NCI-H82 (cell line): Measurements from ENCODE around the gene SHROOM3.
A peak's percentile ranks its signal among the peaks of the same experiment; 100 is the strongest.

ENCODE experiments used
- DNase-seq: peaks from one replicate; lab custom pipeline; 2025; lab: John Stamatoyannopoulos, UW

Gene SHROOM3

GRCh38 chr4:76663824-76664223, 228.8 kb downstream of the SHROOM3 start:
- no peak for DNase-seq

GRCh38 chr4:76665153-76665552, 230.1 kb downstream of the SHROOM3 start:
- no peak for DNase-seq

DNA sequence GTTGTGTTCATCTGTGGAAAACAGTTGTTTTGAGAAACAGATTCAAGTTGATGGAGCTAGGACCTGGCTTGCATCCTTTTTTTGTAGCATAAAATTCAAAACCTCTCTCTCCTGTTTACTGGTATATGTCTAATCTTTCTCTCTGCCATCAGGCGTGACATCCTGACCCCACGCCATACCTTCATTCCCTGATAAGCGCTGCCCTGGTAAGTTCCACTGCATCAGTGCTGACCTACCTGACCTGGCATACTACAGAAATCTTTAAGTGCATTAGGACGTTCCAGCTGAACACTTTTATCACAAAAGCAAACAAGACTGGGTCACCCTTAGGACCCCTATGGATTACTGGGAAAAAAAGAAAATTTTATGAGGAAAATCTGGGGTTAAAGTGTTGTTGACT, 230.7 kb downstream of the SHROOM3 start:
- DNase-seq, result no peak

DNA sequence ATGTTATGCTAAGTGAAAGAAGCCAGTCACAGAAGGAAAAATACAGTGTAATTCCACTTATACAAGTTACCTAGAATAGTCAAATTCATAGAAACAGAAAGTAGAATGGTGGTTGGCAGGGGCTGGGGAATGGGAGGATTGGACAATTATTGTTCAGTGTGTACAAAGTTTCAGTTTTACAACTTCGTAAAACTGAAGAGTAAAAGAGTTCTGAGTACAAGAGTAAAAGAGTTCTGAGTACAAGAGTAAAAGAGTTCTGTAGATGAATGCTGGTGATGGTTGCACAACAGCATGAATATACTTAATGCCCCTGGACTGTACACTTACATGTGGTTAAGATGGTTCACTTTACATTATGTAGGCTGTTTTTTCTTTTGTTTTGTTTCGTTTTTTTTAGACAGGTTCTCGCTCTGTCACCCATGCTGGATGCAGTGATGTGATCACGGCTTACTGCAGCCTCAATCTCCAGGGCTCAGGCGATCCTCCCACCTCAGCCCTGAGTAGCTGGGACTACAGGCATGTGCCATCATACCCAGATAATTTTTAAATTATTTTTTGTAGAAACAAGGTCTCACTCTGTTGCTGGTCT, 232.0 kb downstream of the SHROOM3 start:
- DNase-seq, result no peak

DNA sequence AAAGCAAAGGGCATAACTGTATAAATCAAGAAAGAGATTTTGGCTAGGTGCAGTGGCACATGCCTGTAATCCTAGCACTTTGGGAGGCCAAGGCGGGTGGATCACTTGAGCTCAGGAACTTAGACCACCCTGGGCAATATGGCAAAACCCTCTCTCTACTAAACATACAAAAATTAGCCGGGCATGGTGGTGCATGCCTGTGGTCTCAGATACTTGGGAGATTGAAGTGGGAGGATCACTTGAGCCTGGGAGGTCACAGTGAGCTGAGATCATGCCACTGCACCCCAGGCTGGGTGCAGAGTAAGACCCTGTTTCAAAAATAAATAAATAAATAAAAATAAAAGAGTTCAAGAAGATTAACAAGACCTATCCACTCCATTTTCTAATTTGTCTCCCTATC, 235.6 kb downstream of the SHROOM3 start:
- no peak for DNase-seq

- no peak for DNase-seq
Observed at GRCh38 chr4:76673362-76673761, 238.3 kb downstream of the SHROOM3 start.

GRCh38 chr4:76674983-76675382, 240.0 kb downstream of the SHROOM3 start:
- DNase-seq, result no peak

DNA sequence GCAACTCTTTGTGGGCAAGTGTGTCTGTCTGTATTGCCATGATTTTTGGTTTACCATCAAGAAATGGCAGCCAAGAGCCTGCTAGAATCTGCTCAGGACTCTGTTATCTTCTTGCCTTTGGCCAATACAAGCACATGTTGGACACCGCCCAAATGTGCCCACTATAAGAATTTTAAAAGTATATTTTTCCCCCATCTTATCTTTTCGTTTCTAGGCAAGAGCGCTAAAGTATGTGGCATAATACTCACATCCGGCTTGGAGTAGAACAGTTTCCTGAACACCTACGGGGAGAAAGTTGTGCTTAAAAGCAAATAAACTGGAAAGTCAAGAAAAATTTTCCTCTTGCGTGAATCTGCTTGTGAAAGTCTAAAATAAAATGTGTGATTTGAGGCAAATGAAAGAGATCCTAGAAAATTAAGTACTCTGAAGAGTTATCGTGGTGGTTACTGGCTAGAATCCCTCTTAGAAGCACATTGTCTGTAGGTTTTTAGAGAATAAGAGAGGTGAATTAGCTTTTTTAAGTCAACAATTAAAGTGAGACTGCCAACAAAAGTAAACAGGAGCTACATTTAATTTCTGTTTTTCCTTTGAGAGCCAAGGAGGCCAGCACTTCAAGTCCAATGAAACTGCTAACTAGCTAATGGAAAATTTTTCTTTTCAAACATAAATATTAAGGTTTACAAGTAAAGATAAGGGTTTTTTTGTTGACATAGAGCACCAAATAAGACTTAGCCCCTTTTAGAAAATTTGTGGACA, 242.7 kb downstream of the SHROOM3 start:
- no peak for DNase-seq

DNA sequence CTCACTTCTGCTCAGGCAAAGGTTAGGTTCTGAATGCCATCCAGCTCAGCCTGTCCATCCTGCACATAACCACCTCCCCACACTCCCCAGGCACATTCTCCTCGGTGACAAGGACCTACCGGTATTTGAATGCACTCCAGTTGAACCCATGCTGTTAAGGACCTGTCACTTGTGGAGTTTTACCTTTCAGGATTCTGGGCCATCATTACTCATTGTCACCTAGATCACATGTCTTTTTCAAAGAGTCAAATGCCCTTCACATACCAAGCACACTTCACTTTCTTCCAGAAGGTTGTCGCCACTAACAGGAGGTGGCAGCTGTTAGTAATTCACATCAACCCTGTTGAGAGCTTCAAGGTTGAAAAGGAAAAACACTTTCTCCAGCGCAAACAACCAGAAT, 244.7 kb downstream of the SHROOM3 start:
- DNase-seq, result no peak

GRCh38 chr4:76680952-76681351, 245.9 kb downstream of the SHROOM3 start:
- DNase-seq, result no peak

DNA sequence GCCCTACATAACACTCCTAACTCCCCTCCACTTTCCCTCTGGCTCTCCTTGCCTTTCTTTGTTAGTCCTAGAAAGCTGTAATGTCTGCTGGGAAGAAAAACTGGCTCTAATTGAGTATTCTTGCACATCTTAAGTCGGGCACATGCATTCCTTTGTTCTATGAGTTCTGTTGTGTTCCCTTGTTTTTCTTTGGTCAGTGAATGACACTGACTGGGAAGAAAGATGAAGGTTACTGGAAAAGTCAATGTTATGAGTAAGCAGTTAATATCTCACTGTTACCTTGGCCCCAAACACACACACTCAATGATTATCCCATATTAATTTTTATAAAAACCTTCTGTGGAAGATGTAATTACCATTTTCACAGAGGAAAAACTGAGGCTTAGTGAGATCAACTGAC, 247.0 kb downstream of the SHROOM3 start:
- no peak for DNase-seq

DNA sequence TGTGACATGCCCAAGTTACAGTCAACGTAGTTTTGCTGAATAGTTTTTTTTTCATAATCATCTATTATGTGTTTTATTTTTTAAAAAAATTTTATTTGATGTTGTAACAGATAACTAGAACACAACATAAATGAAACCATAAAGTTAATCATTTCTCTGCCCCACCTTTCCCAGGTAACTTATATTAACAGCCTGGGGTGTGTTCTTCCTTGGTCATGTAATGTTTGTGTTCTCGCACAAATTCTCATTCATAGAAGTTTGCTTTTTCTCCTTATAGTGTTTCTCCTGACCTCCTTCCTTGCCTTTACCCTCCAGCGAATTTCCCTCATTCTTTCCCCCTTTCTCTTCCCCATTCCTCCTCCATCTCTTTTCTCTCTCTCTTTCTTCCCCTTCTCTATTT, 248.1 kb downstream of the SHROOM3 start:
- DNase-seq, result no peak

DNA sequence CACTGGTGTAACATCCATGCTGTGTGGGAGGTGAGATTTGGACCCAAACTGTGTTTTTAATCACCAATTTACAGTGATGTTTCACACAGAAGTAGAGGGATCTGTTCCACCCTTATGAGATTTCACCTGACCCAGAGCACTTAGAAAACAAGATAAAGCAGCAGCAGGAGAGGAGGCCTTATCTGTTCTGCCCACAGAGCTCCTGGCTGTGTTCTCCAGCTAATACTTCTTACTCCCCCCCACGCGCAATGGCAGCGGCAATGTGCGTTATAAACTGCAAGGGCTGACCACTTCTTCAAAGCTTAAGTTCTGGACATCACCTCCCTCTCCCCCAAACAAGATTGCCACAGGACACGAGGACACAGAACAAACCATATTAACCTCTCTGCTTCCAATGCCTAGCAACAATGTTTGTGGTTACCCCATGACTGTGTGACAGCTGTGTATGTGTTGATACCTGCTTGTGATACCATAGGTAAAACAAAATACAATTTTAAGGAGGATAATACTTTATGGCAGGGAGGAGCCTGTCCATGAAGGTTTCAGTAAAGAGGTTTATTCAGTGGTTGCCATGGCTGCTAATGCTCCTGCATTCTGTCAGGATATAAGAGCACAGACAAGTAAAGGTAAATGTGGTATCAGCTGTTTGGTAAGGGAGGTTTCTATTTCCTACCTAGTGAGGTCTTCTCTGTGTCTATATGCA, 252.9 kb downstream of the SHROOM3 start:
- peak; percentile 70 for DNase-seq

- no peak for DNase-seq
Observed at GRCh38 chr4:76688619-76689144, 253.7 kb downstream of the SHROOM3 start.

DNA sequence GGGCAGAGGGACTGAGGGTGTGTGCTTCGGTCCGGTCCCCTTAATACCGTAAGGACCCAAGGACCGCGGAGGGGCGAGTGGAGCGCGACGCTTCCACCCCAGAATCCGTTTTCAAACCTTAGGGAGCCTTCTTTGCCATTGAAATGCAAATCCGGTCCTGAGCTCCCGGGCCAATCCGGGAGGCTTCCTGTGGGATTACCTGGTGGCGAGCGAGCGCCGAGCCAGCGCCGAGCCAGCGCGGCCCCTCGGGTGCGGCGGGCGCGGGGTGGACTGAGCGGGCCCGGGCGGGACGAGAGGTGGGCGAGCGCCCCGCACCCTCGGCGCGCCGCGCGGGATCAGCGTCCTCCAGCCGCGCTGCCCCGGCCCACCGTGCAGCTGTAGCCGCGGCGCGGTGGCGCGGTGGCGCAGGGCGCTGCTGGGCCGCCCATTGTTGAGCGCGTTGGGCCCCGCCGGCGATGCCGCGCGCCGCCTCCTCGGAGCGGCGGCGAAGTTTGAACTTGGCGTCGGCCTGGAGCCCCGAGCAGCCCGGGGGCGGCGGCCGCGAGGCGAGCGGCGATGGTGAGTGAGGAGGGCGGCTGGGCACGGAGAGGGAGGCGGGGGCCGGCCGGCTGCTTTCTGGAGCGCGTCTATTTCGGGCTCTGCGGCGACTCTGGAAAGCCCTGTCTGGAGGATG, 254.3 kb downstream of the SHROOM3 start:
- peak; percentile 54 for DNase-seq

GRCh38 chr4:76690011-76690905, 255.2 kb downstream of the SHROOM3 start:
- DNase-seq, result no peak

GRCh38 chr4:76690906-76691275, 255.9 kb downstream of the SHROOM3 start:
- no peak for DNase-seq

GRCh38 chr4:76691807-76692582, 257.0 kb downstream of the SHROOM3 start:
- DNase-seq, result no peak

DNA sequence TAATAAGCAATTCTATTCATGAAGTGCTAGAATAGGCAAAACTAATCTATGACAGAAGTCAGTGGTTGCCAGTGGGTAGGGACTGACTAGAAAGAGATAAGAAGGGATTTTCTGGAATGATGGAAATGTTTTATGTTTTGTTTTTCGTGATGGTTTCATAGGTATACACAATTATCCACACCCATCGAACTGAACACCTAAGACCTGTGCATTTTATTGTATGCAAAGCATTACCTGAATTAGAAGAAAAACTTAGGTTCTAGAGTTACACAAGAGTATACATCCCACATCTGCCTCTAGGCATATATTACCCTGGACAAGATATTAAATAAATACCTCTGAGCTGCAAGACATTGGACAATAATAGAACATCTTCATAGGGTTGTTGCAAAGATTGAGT, 257.7 kb downstream of the SHROOM3 start:
- no peak for DNase-seq

DNA sequence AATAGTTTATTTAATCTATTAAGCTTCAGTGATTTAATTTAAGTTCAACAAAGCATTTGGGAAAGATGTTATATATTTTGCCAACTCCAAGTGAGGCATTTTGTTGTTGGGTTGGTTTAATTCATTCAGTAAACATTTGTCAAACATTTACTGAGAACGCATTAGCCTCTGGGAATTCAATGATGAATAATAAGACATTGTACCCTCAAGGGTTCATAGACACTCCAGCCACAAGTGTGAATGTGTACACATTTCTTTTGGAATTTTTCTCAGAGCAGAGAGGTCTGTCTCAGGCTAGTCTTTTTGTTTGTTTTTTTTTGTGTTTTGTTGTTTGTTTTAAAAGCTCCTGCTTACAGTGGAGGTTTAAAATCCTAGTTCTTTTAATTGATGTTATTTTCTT, 259.0 kb downstream of the SHROOM3 start:
- no peak for DNase-seq

DNA sequence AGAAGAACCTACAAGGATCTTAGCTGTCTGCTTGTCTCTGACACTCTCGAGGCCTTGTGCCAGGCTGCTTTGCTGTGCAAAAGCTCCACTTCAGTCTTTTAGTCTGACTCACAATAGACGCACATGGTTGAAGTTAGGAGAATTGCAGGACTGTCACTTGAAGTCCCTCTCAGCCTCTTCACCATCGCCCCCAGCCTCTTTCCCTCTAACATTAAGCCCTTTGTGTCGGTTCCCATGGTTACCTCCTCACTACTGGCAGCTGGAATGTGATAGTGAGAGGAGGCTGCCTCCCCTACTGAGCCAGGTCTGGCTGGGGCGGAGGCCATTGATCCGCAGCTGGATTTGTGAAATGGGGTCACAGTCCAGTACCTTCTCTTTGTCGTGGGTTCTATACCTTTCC, 261.1 kb downstream of the SHROOM3 start:
- peak; percentile 5 for DNase-seq
